Lower leg skin (tissue), 3 donors: Measurements from ENCODE around the gene ZNF580.

Experiments used
- CTCF ChIP-seq, 3 donors: fragments of 450-650 bp; IDR thresholded peaks; one replicate each; pipeline ENCODE4 v1.5.1; 2016; ENCODE audit warnings: antibody characterized with exemption in 3 of 3, mild to moderate bottlenecking in 3 of 3, moderate library complexity in 2 of 3
- POLR2A ChIP-seq, 2 donors: fragments of 450-650 bp; IDR thresholded peaks; one replicate each; pipeline ENCODE4 v1.6.1; 2016 to 2017; ENCODE audit warnings: antibody characterized with exemption in 2 of 2, mild to moderate bottlenecking in 1 of 2, moderate library complexity in 1 of 2

- no peak for TF ChIP-seq POLR2A (IDR thresholded peaks at IDR 0.05)
- no peak for TF ChIP-seq CTCF (IDR thresholded peaks at IDR 0.05)
These were observed 7.9 kb downstream of the ZNF580 start for GRCh38 chr19:55648585-55649267.
